ENCODE data around the gene USP20. TPM values are rescaled to one million over a fixed set of nuclear protein-coding genes. Genes with fewer than 3 reads are reported as not detected.

The USP20 gene
- polyA plus RNA-seq, 1 of the 3 experiments (the other 2 are of a cell fraction), result 22.5 TPM

GRCh38 chr9:129868023-129868871 lies 33.0 kb downstream of the USP20 start (continued):
- no peak for TF ChIP-seq MEF2A (IDR thresholded peaks at IDR 0.05; ENCODE audit: borderline replicate concordance, low read depth)
- no peak for TF ChIP-seq REST (IDR thresholded peaks at IDR 0.05; ENCODE audit: low read depth, low read length)
- TF ChIP-seq EZH2phosphoT487 (IDR thresholded peaks at IDR 0.05; ENCODE audit: borderline replicate concordance, low read depth), result no peak
- TF ChIP-seq RAD21 (IDR thresholded peaks at IDR 0.05; ENCODE audit: low read length), result no peak
- TF ChIP-seq RCOR1 (IDR thresholded peaks at IDR 0.05; ENCODE audit: low read length), result no peak

GRCh38 chr9:129868872-129869486 lies 33.7 kb downstream of the USP20 start:
- ChIA-PET POLR2A (no interaction called here), CTCF (interaction anchor here (0.7 to 1.7 kb wide), 2 partner anchors 64 to 238 kb away, joined by 4 to 6 read pairs; no protein-coding TSS in a partner anchor)
- DNase-seq, result no peak
- Histone ChIP-seq H3K4me1 (ENCODE audit: control insufficient read depth in 1 of 2, insufficient read depth in 2 of 2, low read depth in 1 of 2, low read length in 1 of 2) (peaks cover 0 to 11% of the 10 kb centered on the region in 2 experiments; a peak in 1 of 4 replicates), H2AFZ (ENCODE audit: low read depth) (no peak overlapping the region), H4K20me1 (ENCODE audit: insufficient read depth) (no peaks in the 10 kb centered on the region), H3K9ac (no peak overlapping the region), H3K9me3 (no peaks in the 10 kb centered on the region), H3K27me3 (ENCODE audit: insufficient read depth) (no peaks in the 10 kb centered on the region), H3F3A (replicated peaks; ENCODE audit: insufficient read depth) (no peaks in the 10 kb centered on the region), H3K9me2 (no peaks in the 10 kb centered on the region), H3K4me2 (no peak overlapping the region), H3K36me3 (replicated peaks in 1 of 2; ENCODE audit: control insufficient read depth in 1 of 2, insufficient read depth in 2 of 2, low read length in 1 of 2) (peaks cover 0 to 8% of the 10 kb centered on the region in 2 experiments), H3K27ac (ENCODE audit: low read depth in 2 of 2, low read length in 1 of 2) (no peak overlapping the region; a peak in 1 of 4 replicates), H3K4me3 (ENCODE audit: low read depth in 2 of 2, low read length in 1 of 2) (no peak overlapping the region), H3K79me2 (ENCODE audit: insufficient read depth) (no peaks in the 10 kb centered on the region)
- 92% methylated on average over 22 of the region's 28 CpGs for WGBS (ENCODE audit: low lambda C conversion rate)
- no peak for TF ChIP-seq MEF2A (IDR thresholded peaks at IDR 0.05; ENCODE audit: borderline replicate concordance, low read depth)
- TF ChIP-seq MXI1 (IDR thresholded peaks at IDR 0.05; ENCODE audit: low read depth, low read length), result no peak
- no peak for TF ChIP-seq CTCF (IDR thresholded peaks at IDR 0.05)
- TF ChIP-seq GATA2 (CRISPR knock-in tag; IDR thresholded peaks at IDR 0.05), result no peak
- TF ChIP-seq JUND (IDR thresholded peaks at IDR 0.05), result no peak
- TF ChIP-seq NRF1 (IDR thresholded peaks at IDR 0.05; ENCODE audit: low read depth, low read length), result no peak
- TF ChIP-seq SIN3A (IDR thresholded peaks at IDR 0.05; ENCODE audit: borderline replicate concordance, low read depth, low read length), result no peak
- TF ChIP-seq NFIC (IDR thresholded peaks at IDR 0.05; ENCODE audit: borderline replicate concordance), result no peak
